Common myeloid progenitor, CD34-positive (primary cell): Measurements from ENCODE around the gene ITGB2.
A peak's percentile ranks its signal among the peaks of the same experiment; 100 is the strongest.
"Not testable (repeated sequence)": the region's sequence is repeated elsewhere in the genome, so short reads cannot be mapped to it uniquely, and the experiment has no call there.

Source experiments
- CTCF ChIA-PET: fragments of 350-600 bp; sonication (Branson Sonifier 250); formaldehyde crosslinking; loops from one replicate; lab custom pipeline; 2021; ENCODE audit warnings: antibody characterized with exemption; lab: Charles Lee
- POLR2A ChIA-PET: fragments of 350-600 bp; sonication (Branson Sonifier 250); formaldehyde crosslinking; loops from one replicate; lab custom pipeline; 2021; ENCODE audit warnings: antibody characterized with exemption; lab: Charles Lee
- DNase-seq, 3 donors: peaks; one replicate each; pipeline versions ENCODE4 v3.0.0 to v3.0.0-alpha.2; 2013
- H3K27ac ChIP-seq, 2 experiments: 1 replicate in 1 of 2; 2 replicates in 1 of 2; pipeline ENCODE4 v1.7.0; 2013; ENCODE audit warnings: inconsistent platforms in 2 of 2, low read length in 2 of 2, mild to moderate bottlenecking in 2 of 2, low read depth in 1 of 2, moderate library complexity in 1 of 2; ENCODE audit not compliant: severe bottlenecking in 2 of 2, insufficient read depth in 1 of 2, poor library complexity in 1 of 2
- H3K27me3 ChIP-seq, 5 experiments: replicated peaks in 2 of 5; 1 replicate in 3 of 5; 2 replicates in 2 of 5; pipeline versions ENCODE4 v1.6.1 to v1.7.0; 2013; ENCODE audit warnings: low read length in 4 of 5, mild to moderate bottlenecking in 2 of 5, moderate library complexity in 2 of 5, inconsistent platforms in 1 of 5; ENCODE audit not compliant: insufficient read depth in 5 of 5, control insufficient read depth in 4 of 5
- H3K36me3 ChIP-seq, 4 experiments: 1 replicate in 2 of 4; 2 replicates in 2 of 4; pipeline versions ENCODE4 v1.6.1 to v1.7.0; 2013; ENCODE audit warnings: low read length in 3 of 4, control low read depth in 1 of 4, mild to moderate bottlenecking in 1 of 4; ENCODE audit not compliant: control insufficient read depth in 4 of 4, insufficient read depth in 4 of 4
- H3K4me1 ChIP-seq, 4 experiments: 1 replicate in 3 of 4; 2 replicates in 1 of 4; pipeline versions ENCODE4 v1.6.1 to v1.7.1; 2013; ENCODE audit warnings: low read length in 3 of 4, mild to moderate bottlenecking in 3 of 4, control low read depth in 1 of 4, inconsistent platforms in 1 of 4, moderate library complexity in 1 of 4; ENCODE audit not compliant: control insufficient read depth in 4 of 4, insufficient read depth in 4 of 4; ENCODE audit errors: control extremely low read depth in 1 of 4
- H3K4me3 ChIP-seq, 7 experiments: 1 replicate in 4 of 7; 2 replicates in 3 of 7; pipeline versions ENCODE4 v1.5.1 to v1.7.0; 2013; ENCODE audit warnings: mild to moderate bottlenecking in 7 of 7, low read length in 6 of 7, moderate library complexity in 6 of 7, inconsistent platforms in 2 of 7, low read depth in 2 of 7, control low read depth in 1 of 7; ENCODE audit not compliant: insufficient read depth in 4 of 7, control insufficient read depth in 1 of 7; ENCODE audit errors: extremely low read depth in 1 of 7
- H3K9me3 ChIP-seq, 5 experiments: 1 replicate in 4 of 5; 2 replicates in 1 of 5; pipeline versions ENCODE4 v1.6.1 to v1.7.1; 2013; ENCODE audit warnings: low read length in 4 of 5, mild to moderate bottlenecking in 2 of 5, inconsistent platforms in 1 of 5, low read depth in 1 of 5, moderate library complexity in 1 of 5; ENCODE audit not compliant: control insufficient read depth in 4 of 5, insufficient read depth in 2 of 5; ENCODE audit errors: control extremely low read depth in 1 of 5
- WGBS: methylation state at CpG from one replicate; pipeline ENCODE4 v1.1.5; 2013; ENCODE audit not compliant: insufficient coverage; 5-methylcytosine and 5-hydroxymethylcytosine counted together

The ITGB2 gene

GRCh38 chr21:44879238-44879637 lies 41.5 kb downstream of the ITGB2 start:
- not testable (repeated sequence) for H3K36me3 ChIP-seq, H3K4me3 ChIP-seq, H3K27me3 ChIP-seq, DNase-seq, H3K9me3 ChIP-seq, H3K27ac ChIP-seq
- WGBS: 93% methylated on average over 8 of the region's 8 CpGs
- CTCF ChIA-PET: interaction anchor here (1.1 to 2.0 kb wide), 2 partner anchors 24 to 35 kb away, joined by 4 to 5 read pairs; no protein-coding TSS in a partner anchor
- peaks cover 49 to 91% (median 83%) of the 10 kb centered on the region in 4 experiments for H3K4me1 ChIP-seq
- POLR2A ChIA-PET: interaction anchor here (1.6 kb wide), 1 partner anchor 10 kb away, joined by 3 read pairs; no protein-coding TSS in a partner anchor

DNA sequence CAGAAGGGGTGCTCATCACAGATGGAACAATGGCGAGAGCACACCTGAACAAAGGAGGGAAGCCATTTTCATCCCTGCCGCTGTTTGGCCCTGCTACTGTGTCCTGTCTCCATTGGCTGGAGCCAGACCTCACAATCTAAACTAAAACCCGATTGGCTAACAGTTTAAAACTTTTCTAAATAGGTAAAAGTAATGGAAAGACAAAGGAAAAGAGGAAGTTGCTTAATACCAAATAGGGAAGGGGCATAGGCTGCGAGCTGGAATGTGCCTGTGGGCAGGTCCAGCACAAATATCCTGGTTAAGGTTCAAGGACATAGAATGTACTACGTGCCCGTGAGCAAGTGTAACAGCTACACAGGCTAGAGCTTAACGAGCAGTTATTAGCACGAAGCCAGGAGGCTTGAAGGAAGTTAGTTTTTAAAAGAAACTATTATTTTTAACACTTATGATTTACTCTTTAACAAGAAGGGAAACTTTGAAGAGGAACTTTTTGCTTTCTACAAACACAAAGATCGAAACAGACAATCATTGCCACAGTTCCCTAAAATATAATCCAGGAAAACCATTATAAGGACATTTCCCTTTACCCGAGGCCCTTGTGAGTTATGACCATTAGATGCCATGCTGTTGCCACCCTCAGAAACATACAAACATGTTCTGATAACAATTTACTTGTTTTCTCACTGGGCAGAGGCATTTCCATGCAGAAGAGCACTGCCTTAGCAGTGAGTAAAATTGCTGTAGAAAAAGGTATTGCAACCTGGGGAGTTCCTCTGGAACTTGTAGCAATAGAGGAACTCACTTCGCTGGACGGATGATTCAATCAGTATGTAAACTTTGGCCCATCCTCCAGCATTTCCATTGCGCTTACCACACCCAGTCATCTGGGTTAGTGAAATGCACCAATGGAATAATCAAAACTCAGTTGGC lies 42.4 kb downstream of the ITGB2 start:
- CTCF ChIA-PET: interaction anchor here (0.9 to 2.0 kb wide), 5 partner anchors 23 to 78 kb away, joined by 3 to 5 read pairs (median 3); partner anchors contain the start of gene UBE2G2
- Histone ChIP-seq H3K4me1 (peaks cover 49 to 90% (median 80%) of the 10 kb centered on the region in 4 experiments), H3K4me3 (peak overlapping the region in 2 of 7 experiments; percentile 39 to 40), H3K27ac (peak overlapping the region in 1 of 2 experiments; percentile 67), H3K9me3 (no peaks in the 10 kb centered on the region), H3K36me3 (no peaks in the 10 kb centered on the region), H3K27me3 (no peaks in the 10 kb centered on the region)
- 27% methylated on average over 7 of the region's 13 CpGs for WGBS
- peak in 2 of 3 donors; percentile 83 to 84 for DNase-seq
- POLR2A ChIA-PET: no interaction called here

- POLR2A ChIA-PET: interaction anchor here (0.5 kb wide), 1 partner anchor 29 kb away, joined by 3 read pairs; no protein-coding TSS in a partner anchor
- H3K27me3 ChIP-seq: no peaks in the 10 kb centered on the region
- H3K27ac ChIP-seq: no peak overlapping the region
- no peaks in the 10 kb centered on the region for H3K9me3 ChIP-seq
- CTCF ChIA-PET: interaction anchor here (0.7 to 2.5 kb wide), 4 partner anchors 34 to 77 kb away, joined by 3 to 7 read pairs (median 4); no protein-coding TSS in a partner anchor
- no peak overlapping the region for H3K4me3 ChIP-seq
- 97% methylated on average over 6 of the region's 12 CpGs for WGBS
- peaks cover 52 to 88% (median 76%) of the 10 kb centered on the region in 4 experiments for H3K4me1 ChIP-seq
- no peaks in the 10 kb centered on the region for H3K36me3 ChIP-seq
- DNase-seq: no peak
These were observed 43.7 kb downstream of the ITGB2 start for GRCh38 chr21:44876849-44877575.

GRCh38 chr21:44875316-44875700 lies 45.4 kb downstream of the ITGB2 start:
- H3K9me3 ChIP-seq: no peaks in the 10 kb centered on the region
- H3K36me3 ChIP-seq: no peaks in the 10 kb centered on the region
- peak overlapping the region; percentile 64 to 87 for H3K27ac ChIP-seq
- H3K27me3 ChIP-seq: no peaks in the 10 kb centered on the region
- WGBS: 0% methylated on average over 6 of the region's 6 CpGs
- peaks cover 49 to 89% (median 76%) of the 10 kb centered on the region in 4 experiments for H3K4me1 ChIP-seq
- peak in 2 of 3 donors; percentile 45 to 52 for DNase-seq
- POLR2A ChIA-PET: interaction anchor here (0.7 kb wide), 1 partner anchor 53 kb away, joined by 4 read pairs; no protein-coding TSS in a partner anchor
- peak overlapping the region in 6 of 7 experiments; percentile 63 to 96 (median 88) for H3K4me3 ChIP-seq
- CTCF ChIA-PET: interaction anchor here (0.8 to 2.5 kb wide), 7 partner anchors 8 to 75 kb away, joined by 3 to 11 read pairs (median 4); no protein-coding TSS in a partner anchor

DNA sequence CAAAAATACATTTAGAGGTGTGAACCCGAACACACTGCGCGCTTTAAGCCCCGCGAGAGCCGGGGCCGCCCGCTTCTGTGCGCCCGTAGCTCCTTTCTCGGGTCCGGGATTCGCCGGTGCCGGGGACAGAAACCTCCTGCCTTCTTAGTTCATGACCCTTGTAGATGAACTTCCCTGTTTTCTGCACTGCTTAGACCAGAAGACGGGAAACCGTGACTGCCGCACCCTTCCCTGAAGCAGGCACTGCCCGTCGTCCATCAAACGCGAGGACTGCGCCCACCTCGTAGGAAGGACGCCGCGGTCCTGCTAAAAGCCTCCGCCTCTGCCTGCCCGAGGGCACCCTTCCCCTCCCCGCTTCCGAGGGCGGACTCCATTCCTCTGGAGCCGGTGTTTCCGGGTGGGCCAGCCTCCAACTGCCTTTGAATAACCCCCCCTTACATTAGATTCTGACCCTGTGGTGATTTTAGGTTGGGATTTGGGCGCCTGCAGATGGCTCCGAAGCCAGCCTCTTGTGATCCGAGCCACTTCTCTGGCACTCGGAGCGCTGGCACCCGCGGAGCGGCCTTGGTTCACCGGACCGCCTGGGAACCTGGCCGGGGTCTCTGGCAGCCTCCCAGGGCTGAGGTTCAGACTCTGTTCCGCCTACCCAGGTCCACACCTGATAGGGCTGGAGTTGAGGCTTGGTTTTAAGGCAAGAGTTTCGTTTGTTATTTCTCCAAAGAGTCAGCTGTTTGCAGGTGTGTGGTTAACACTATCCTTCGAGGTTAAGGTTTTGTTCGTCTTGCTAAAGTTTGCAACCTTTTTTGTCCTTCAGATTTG lies 46.0 kb downstream of the ITGB2 start:
- peak in 2 of 3 donors; percentile 56 to 75 for DNase-seq
- Histone ChIP-seq H3K9me3 (no peaks in the 10 kb centered on the region), H3K36me3 (no peaks in the 10 kb centered on the region), H3K4me1 (peaks cover 43 to 88% (median 76%) of the 10 kb centered on the region in 4 experiments), H3K27ac (peak overlapping the region; percentile 64 to 87), H3K4me3 (peak overlapping the region; percentile 44 to 96 (median 87)), H3K27me3 (no peaks in the 10 kb centered on the region)
- CTCF ChIA-PET: interaction anchor here (0.8 to 2.5 kb wide), 10 partner anchors 8 to 75 kb away, joined by 3 to 11 read pairs (median 4); no protein-coding TSS in a partner anchor
- POLR2A ChIA-PET: interaction anchor here (0.7 to 1.4 kb wide), 5 partner anchors 27 to 73 kb away, joined by 3 to 7 read pairs (median 4); partner anchors contain the start of gene UBE2G2
- 0% methylated on average over 46 of the region's 49 CpGs for WGBS

GRCh38 chr21:44874240-44874496 lies 46.5 kb downstream of the ITGB2 start:
- Histone ChIP-seq H3K36me3 (no peaks in the 10 kb centered on the region), H3K27me3 (no peaks in the 10 kb centered on the region), H3K4me3 (peak overlapping the region; percentile 44 to 96 (median 87)), H3K9me3 (no peaks in the 10 kb centered on the region), H3K4me1 (peaks cover 39 to 88% (median 75%) of the 10 kb centered on the region in 4 experiments), H3K27ac (peak overlapping the region; percentile 64 to 87)
- ChIA-PET CTCF (interaction anchor here (0.9 to 2.1 kb wide), 9 partner anchors 9 to 74 kb away, joined by 3 to 11 read pairs (median 3); no protein-coding TSS in a partner anchor), POLR2A (interaction anchor here (1.1 to 1.4 kb wide), 4 partner anchors 27 to 72 kb away, joined by 3 to 7 read pairs (median 4); partner anchors contain the start of gene UBE2G2)
- 0% methylated on average over 11 of the region's 20 CpGs for WGBS
- no peak for DNase-seq
